Measurements from ENCODE around the gene NEXN. TPM values are rescaled to one million over a fixed set of nuclear protein-coding genes. Genes with fewer than 3 reads are reported as not detected.
A peak's percentile ranks its signal among the peaks of the same experiment; 100 is the strongest.

The NEXN gene
- total RNA-seq, 1 donor from 2014 or later, result 37.5 TPM

DNA sequence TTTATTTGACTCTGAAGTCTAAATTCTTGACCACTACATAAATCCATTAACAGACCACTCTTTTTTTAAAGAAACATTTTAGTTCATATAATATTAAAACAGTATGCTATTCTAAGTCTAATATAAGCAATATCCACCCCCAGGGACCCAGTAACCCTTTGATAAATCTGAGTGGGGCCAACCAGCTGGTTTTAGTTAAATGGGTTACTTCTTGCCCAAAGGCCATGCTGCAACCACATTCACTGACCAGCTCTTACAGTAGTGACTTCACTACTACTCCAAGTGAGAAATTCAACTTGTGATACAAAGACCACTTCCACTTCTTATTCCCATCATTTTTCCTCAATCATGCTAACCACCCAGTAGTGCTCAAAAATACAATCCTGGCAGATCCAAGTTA lies 70.0 kb downstream of the NEXN start:
- TF ChIP-seq EZH2 (IDR thresholded peaks at IDR 0.05; ENCODE audit: insufficient read depth, low read length), result no peak
- no peak for TF ChIP-seq CTCF (IDR thresholded peaks at IDR 0.05; ENCODE audit: insufficient read depth, low read depth, low read length)
- H4K20me1 ChIP-seq (ENCODE audit: insufficient read depth, low read length), result peaks cover 55% of the 10 kb centered on the region
- no peaks in the 10 kb centered on the region for H3K9me3 Mint-ChIP-seq (ENCODE audit: unreplicated experiment)
- DNase-seq (ENCODE audit: low read depth), result no peak
- no peaks in the 10 kb centered on the region for H3K27me3 ChIP-seq (ENCODE audit: insufficient read depth, low read length)
- H3K9ac ChIP-seq (ENCODE audit: low read length), result no peak overlapping the region
- no peak overlapping the region for H3K27ac Mint-ChIP-seq (ENCODE audit: unreplicated experiment)
- no peaks in the 10 kb centered on the region for H3K27me3 Mint-ChIP-seq (ENCODE audit: low read depth, unreplicated experiment)
- FAIRE-seq, result no peak
- H3K27ac ChIP-seq (ENCODE audit: low read depth, low read length), result no peak overlapping the region
- peaks cover 13% of the 10 kb centered on the region for H3K4me1 Mint-ChIP-seq (ENCODE audit: low read depth, unreplicated experiment)
- H3K9me3 ChIP-seq (ENCODE audit: insufficient read depth, low read depth, low read length), result no peaks in the 10 kb centered on the region
- H3K4me3 ChIP-seq (ENCODE audit: insufficient read depth, low read depth, low read length), result no peak overlapping the region
- H3K4me2 ChIP-seq (ENCODE audit: low read length), result no peak overlapping the region
- no peak overlapping the region for H3K4me3 Mint-ChIP-seq (ENCODE audit: unreplicated experiment)
- peaks cover 93% of the 10 kb centered on the region for H3K36me3 ChIP-seq (ENCODE audit: insufficient read depth, low read length)
- H3K79me2 ChIP-seq (ENCODE audit: insufficient read depth, low read length), result peaks cover 92% of the 10 kb centered on the region
- H2AFZ ChIP-seq (ENCODE audit: low read depth, low read length), result no peak overlapping the region
- peaks cover 28% of the 10 kb centered on the region for H3K36me3 Mint-ChIP-seq (ENCODE audit: low read depth, unreplicated experiment)
- no peaks in the 10 kb centered on the region for H3K4me1 ChIP-seq (ENCODE audit: insufficient read depth, low read length)

GRCh38 chr1:77958850-77959249 lies 70.4 kb downstream of the NEXN start:
- Histone ChIP-seq H3K79me2 (ENCODE audit: insufficient read depth, low read length) (peaks cover 92% of the 10 kb centered on the region), H3K36me3 (ENCODE audit: insufficient read depth, low read length) (peaks cover 96% of the 10 kb centered on the region), H3K27ac (ENCODE audit: low read depth, low read length) (no peak overlapping the region), H3K4me3 (ENCODE audit: insufficient read depth, low read depth, low read length) (no peak overlapping the region), H3K27me3 (ENCODE audit: insufficient read depth, low read length) (no peaks in the 10 kb centered on the region), H3K4me2 (ENCODE audit: low read length) (no peak overlapping the region), H2AFZ (ENCODE audit: low read depth, low read length) (no peak overlapping the region), H3K9ac (ENCODE audit: low read length) (no peak overlapping the region), H3K9me3 (ENCODE audit: insufficient read depth, low read depth, low read length) (no peaks in the 10 kb centered on the region), H4K20me1 (ENCODE audit: insufficient read depth, low read length) (peaks cover 57% of the 10 kb centered on the region), H3K4me1 (ENCODE audit: insufficient read depth, low read length) (no peaks in the 10 kb centered on the region)
- no peak for FAIRE-seq
- H3K27me3 Mint-ChIP-seq (ENCODE audit: low read depth, unreplicated experiment), result no peaks in the 10 kb centered on the region
- no peak overlapping the region for H3K27ac Mint-ChIP-seq (ENCODE audit: unreplicated experiment)
- peaks cover 13% of the 10 kb centered on the region for H3K4me1 Mint-ChIP-seq (ENCODE audit: low read depth, unreplicated experiment)
- H3K36me3 Mint-ChIP-seq (ENCODE audit: low read depth, unreplicated experiment), result peaks cover 30% of the 10 kb centered on the region
- H3K4me3 Mint-ChIP-seq (ENCODE audit: unreplicated experiment), result no peak overlapping the region
- TF ChIP-seq CTCF (IDR thresholded peaks at IDR 0.05; ENCODE audit: insufficient read depth, low read depth, low read length), result no peak
- no peak for TF ChIP-seq EZH2 (IDR thresholded peaks at IDR 0.05; ENCODE audit: insufficient read depth, low read length)
- no peaks in the 10 kb centered on the region for H3K9me3 Mint-ChIP-seq (ENCODE audit: unreplicated experiment)
- no peak for DNase-seq (ENCODE audit: low read depth)

GRCh38 chr1:77961392-77961791 lies 73.0 kb downstream of the NEXN start:
- Mint-ChIP-seq H3K9me3 (ENCODE audit: unreplicated experiment) (no peaks in the 10 kb centered on the region), H3K27ac (ENCODE audit: unreplicated experiment) (no peak overlapping the region), H3K27me3 (ENCODE audit: low read depth, unreplicated experiment) (no peaks in the 10 kb centered on the region), H3K36me3 (ENCODE audit: low read depth, unreplicated experiment) (peaks cover 32% of the 10 kb centered on the region), H3K4me1 (ENCODE audit: low read depth, unreplicated experiment) (peaks cover 12% of the 10 kb centered on the region), H3K4me3 (ENCODE audit: unreplicated experiment) (no peak overlapping the region)
- peak overlapping the region; percentile 2 for H3K27ac ChIP-seq (ENCODE audit: low read depth, low read length)
- H3K4me3 ChIP-seq (ENCODE audit: insufficient read depth, low read depth, low read length), result no peak overlapping the region
- H2AFZ ChIP-seq (ENCODE audit: low read depth, low read length), result no peak overlapping the region
- no peak overlapping the region for H3K4me2 ChIP-seq (ENCODE audit: low read length)
- DNase-seq (ENCODE audit: low read depth), result no peak
- peaks cover 94% of the 10 kb centered on the region for H3K36me3 ChIP-seq (ENCODE audit: insufficient read depth, low read length)
- H3K9ac ChIP-seq (ENCODE audit: low read length), result peak overlapping the region; percentile 11
- no peak for FAIRE-seq
- no peaks in the 10 kb centered on the region for H3K4me1 ChIP-seq (ENCODE audit: insufficient read depth, low read length)
- peaks cover 93% of the 10 kb centered on the region for H3K79me2 ChIP-seq (ENCODE audit: insufficient read depth, low read length)
- H4K20me1 ChIP-seq (ENCODE audit: insufficient read depth, low read length), result peaks cover 58% of the 10 kb centered on the region
- no peaks in the 10 kb centered on the region for H3K27me3 ChIP-seq (ENCODE audit: insufficient read depth, low read length)
- TF ChIP-seq EZH2 (IDR thresholded peaks at IDR 0.05; ENCODE audit: insufficient read depth, low read length) (no peak), CTCF (IDR thresholded peaks at IDR 0.05; ENCODE audit: insufficient read depth, low read depth, low read length) (no peak)
- H3K9me3 ChIP-seq (ENCODE audit: insufficient read depth, low read depth, low read length), result no peaks in the 10 kb centered on the region
